Activated CD4-positive, alpha-beta T cell treated with anti-CD3 and anti-CD28 coated beads for 36 hours (primary cell): Measurements from ENCODE around the gene BICDL1. TPM values are rescaled to one million over a fixed set of nuclear protein-coding genes. Genes with fewer than 3 reads are reported as not detected.
"Not testable (repeated sequence)": the region's sequence is repeated elsewhere in the genome, so short reads cannot be mapped to it uniquely, and the experiment has no call there.

ENCODE experiments used
- ATAC-seq: fragments of 200-7000 bp; cut with Tn5 transposase; one replicate; pipeline ENCODE4 v1.10.0; 2021; ENCODE audit warnings: mild to moderate bottlenecking, moderate library complexity
- CTCF ChIA-PET: fragments of 350-600 bp; sonication (Branson Sonifier 250); formaldehyde crosslinking; loops from one replicate; lab custom pipeline; 2021; ENCODE audit warnings: antibody characterized with exemption; lab: Charles Lee
- POLR2A ChIA-PET: fragments of 350-600 bp; sonication (Branson Sonifier 250); formaldehyde crosslinking; loops from one replicate; lab custom pipeline; 2021; ENCODE audit warnings: antibody characterized with exemption, inconsistent platforms; lab: Charles Lee
- DNase-seq: peaks from one replicate; pipeline ENCODE4 v3.0.0-alpha.2; 2020
- H3K27ac Mint-ChIP-seq: one replicate; pipeline ENCODE4 v1.8.0; 2021; ENCODE audit warnings: mixed read lengths
- H3K27me3 Mint-ChIP-seq: one replicate; pipeline ENCODE4 v1.8.0; 2021; ENCODE audit warnings: mixed read lengths
- H3K36me3 Mint-ChIP-seq: one replicate; pipeline ENCODE4 v1.8.0; 2021; ENCODE audit warnings: low read depth, mixed read lengths
- H3K4me1 Mint-ChIP-seq: one replicate; pipeline ENCODE4 v1.8.0; 2021; ENCODE audit warnings: mixed read lengths
- H3K4me3 Mint-ChIP-seq: one replicate; pipeline ENCODE4 v1.8.0; 2021; ENCODE audit warnings: mild to moderate bottlenecking, moderate library complexity, mixed read lengths
- H3K9me3 Mint-ChIP-seq: one replicate; pipeline ENCODE4 v1.8.0; 2021; ENCODE audit warnings: low read depth, mixed read lengths
- intact Hi-C, 2 experiments: fragments of 100-400 bp; cut with DNase I in 1 of 2; cut with micrococcal nuclease in 1 of 2; formaldehyde crosslinking; loops; one replicate each; pipeline versions ENCODE4 v1.14.2 to v1.15.1; 2022 to 2024; cut with DNase I, micrococcal nuclease
- total RNA-seq, 2 experiments: library from RNA; stranded (reverse); gene quantifications; one replicate each; pipeline ENCODE4 v1.2.3, GENCODE V29; 2021

The BICDL1 gene
- total RNA-seq, 2 experiments from 2014 or later: 106 to 132 TPM

DNA sequence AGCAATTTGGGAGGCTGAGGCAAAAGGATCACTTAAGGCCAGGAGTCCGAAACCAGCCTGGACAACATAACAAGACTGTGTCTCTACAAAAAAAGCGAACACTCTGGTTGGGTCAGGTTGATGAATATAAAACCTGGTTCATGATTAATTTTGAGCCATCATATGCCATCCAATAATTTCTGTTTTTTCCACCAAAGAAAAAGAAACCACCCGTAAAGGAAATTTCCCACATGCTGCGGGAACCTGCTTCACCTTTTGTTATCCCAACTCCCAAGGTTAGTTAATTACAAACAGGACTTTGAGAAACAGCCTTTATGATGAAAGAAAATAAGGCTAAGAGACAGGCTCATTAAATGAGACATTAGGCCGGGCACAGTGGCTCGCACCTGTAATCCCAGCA, 24.1 kb upstream of the BICDL1 start:
- H3K27ac Mint-ChIP-seq: no peak overlapping the region
- H3K27me3 Mint-ChIP-seq: peaks cover 2% of the 10 kb centered on the region
- H3K9me3 Mint-ChIP-seq: no peaks in the 10 kb centered on the region
- peaks cover 4% of the 10 kb centered on the region for H3K4me1 Mint-ChIP-seq
- no peaks in the 10 kb centered on the region for H3K36me3 Mint-ChIP-seq
- no peak overlapping the region for H3K4me3 Mint-ChIP-seq
- ATAC-seq (no peak), DNase-seq (no peak)
- intact Hi-C loops: no loop called here
- POLR2A ChIA-PET: no interaction called here
- CTCF ChIA-PET: no interaction called here

DNA sequence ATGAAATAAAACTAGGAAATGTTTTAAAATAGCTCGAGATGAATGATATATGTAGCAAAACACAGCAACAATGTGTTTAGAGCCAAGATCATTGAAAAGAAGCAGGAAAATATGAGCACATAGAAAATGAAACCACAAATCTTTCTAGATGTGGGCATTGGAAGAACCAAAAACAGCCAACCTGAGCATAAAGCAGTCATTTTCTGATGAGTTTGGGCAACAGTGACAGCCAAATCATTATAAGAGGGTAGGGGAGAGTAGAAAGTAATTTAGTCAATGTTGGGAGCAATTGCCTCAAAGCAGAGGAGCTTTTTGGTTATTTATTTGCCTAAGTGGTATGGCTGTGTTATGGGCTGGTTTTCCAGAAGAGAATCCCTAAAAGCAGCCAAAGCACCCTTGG, 8.8 kb upstream of the BICDL1 start:
- peak overlapping the region; percentile 69 for H3K27ac Mint-ChIP-seq
- peaks cover 6% of the 10 kb centered on the region for H3K27me3 Mint-ChIP-seq
- intact Hi-C loops: loop anchor here (1.0 to 10.0 kb wide), 8 partner anchors 8 to 1605 kb away; partner anchors contain the start of genes RAB35 (in 1 of the 2), SUDS3 (in 1 of the 2) and TAOK3 (in 1 of the 2)
- H3K4me3 Mint-ChIP-seq: peak overlapping the region; percentile 30
- ChIA-PET POLR2A (interaction anchor here (0.6 to 1.6 kb wide), 15 partner anchors 10 to 313 kb away, joined by 3 to 23 read pairs (median 4); partner anchors contain the start of genes BICDL1, RAB35, RNU4-1 and RNU4-2), CTCF (interaction anchor here (0.7 to 1.9 kb wide), 4 partner anchors 8 to 119 kb away, joined by 3 to 6 read pairs (median 4); partner anchors contain the start of gene BICDL1)
- H3K4me1 Mint-ChIP-seq: peaks cover 23% of the 10 kb centered on the region
- ATAC-seq: peak; percentile 96
- peak; percentile 21 for DNase-seq
- H3K36me3 Mint-ChIP-seq: no peaks in the 10 kb centered on the region
- no peaks in the 10 kb centered on the region for H3K9me3 Mint-ChIP-seq

DNA sequence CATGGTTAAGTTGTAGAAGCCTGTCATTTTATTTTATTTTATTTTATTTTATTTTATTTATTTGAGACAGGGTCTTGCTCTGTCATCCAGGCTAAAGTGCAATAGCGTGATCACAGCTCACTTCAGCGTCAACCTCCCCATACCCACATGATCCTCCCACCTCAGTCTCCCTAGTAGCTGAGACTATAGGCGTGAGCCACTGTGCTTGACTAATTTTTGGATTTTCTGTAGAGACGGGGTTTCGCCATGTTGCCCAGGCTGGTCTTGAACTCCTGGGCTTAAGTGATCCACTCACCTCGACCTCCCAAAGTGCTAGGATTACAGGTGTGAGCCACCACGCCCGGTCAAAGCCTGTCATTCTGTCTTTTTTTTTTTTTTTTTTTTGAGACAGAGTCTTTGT, 8.3 kb upstream of the BICDL1 start:
- H3K36me3 Mint-ChIP-seq, H3K9me3 Mint-ChIP-seq, H3K27me3 Mint-ChIP-seq, H3K4me3 Mint-ChIP-seq, H3K27ac Mint-ChIP-seq: not testable (repeated sequence)
- DNase-seq (peak; percentile 28), ATAC-seq (peak; percentile 60)
- peaks cover 23% of the 10 kb centered on the region for H3K4me1 Mint-ChIP-seq
- ChIA-PET POLR2A (interaction anchor here (0.6 to 1.6 kb wide), 13 partner anchors 9 to 312 kb away, joined by 3 to 23 read pairs (median 5); partner anchors contain the start of genes BICDL1, RNU4-1, RNU4-2 and RPLP0), CTCF (interaction anchor here (0.7 to 1.9 kb wide), 4 partner anchors 8 to 992 kb away, joined by 3 to 6 read pairs (median 4); partner anchors contain the start of gene BICDL1)
- intact Hi-C loops: loop anchor here (1.0 to 10.0 kb wide), 8 partner anchors 8 to 1606 kb away; partner anchors contain the start of genes RAB35 (in 1 of the 2), SUDS3 (in 1 of the 2) and TAOK3 (in 1 of the 2)

- Mint-ChIP-seq H3K4me1 (peaks cover 49% of the 10 kb centered on the region), H3K36me3 (peaks cover 42% of the 10 kb centered on the region), H3K4me3 (peak overlapping the region; percentile 90), H3K27me3 (no peaks in the 10 kb centered on the region), H3K27ac (peak overlapping the region; percentile 73), H3K9me3 (no peaks in the 10 kb centered on the region)
- no peak for DNase-seq
- ChIA-PET POLR2A (interaction anchor here (0.6 to 3.8 kb wide), 16 partner anchors 9 to 316 kb away, joined by 3 to 98 read pairs (median 5); partner anchors contain the start of genes RAB35, RNU4-2 and RPLP0), CTCF (interaction anchor here (0.5 to 1.7 kb wide), 12 partner anchors 9 to 212 kb away, joined by 3 to 16 read pairs (median 4); partner anchors contain the start of gene RPLP0)
- intact Hi-C loops: loop anchor here (1.0 to 10.0 kb wide), 11 partner anchors 18 to 1615 kb away; partner anchors contain the start of genes MLEC (in 1 of the 2), PRKAB1 (in 1 of the 2), RAB35 (in 1 of the 2) and RNU4-1 (in 1 of the 2)
- peak; percentile 20 for ATAC-seq
These were observed 310 bp downstream of the BICDL1 start for GRCh38 chr12:119989361-119989730.

DNA sequence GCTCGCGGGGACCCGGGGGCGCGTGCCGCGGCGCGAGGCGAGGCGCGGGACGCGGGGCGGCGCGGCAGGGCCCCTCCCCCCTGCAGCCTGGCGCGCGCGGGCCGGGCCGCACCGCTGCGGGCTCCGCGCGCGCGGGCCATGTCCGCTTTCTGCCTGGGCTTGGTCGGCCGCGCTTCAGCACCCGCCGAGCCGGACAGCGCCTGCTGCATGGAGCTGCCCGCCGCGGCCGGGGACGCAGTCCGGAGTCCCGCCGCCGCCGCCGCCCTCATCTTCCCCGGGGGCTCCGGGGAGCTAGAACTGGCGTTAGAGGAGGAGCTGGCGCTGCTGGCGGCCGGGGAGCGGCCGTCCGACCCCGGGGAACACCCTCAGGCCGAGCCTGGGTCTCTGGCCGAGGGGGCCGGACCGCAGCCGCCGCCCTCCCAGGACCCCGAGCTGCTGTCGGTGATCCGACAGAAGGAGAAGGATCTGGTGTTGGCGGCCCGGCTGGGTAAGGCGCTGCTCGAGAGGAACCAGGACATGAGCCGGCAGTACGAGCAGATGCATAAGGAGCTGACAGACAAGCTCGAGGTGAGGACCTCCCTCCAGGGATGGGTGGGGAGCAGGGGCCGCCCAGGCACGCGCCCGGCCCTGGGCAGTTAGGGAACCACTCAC, 820 bp downstream of the BICDL1 start:
- Mint-ChIP-seq H3K9me3 (no peaks in the 10 kb centered on the region), H3K27ac (peak overlapping the region; percentile 90), H3K4me1 (peaks cover 52% of the 10 kb centered on the region), H3K36me3 (peaks cover 47% of the 10 kb centered on the region), H3K4me3 (peak overlapping the region; percentile 90), H3K27me3 (no peaks in the 10 kb centered on the region)
- ChIA-PET POLR2A (interaction anchor here (0.5 to 3.8 kb wide), 19 partner anchors 9 to 490 kb away, joined by 3 to 98 read pairs (median 6); partner anchors contain the start of genes RAB35, RNU4-2 and RPLP0), CTCF (interaction anchor here (0.6 to 1.7 kb wide), 14 partner anchors 9 to 1088 kb away, joined by 3 to 16 read pairs (median 4); no protein-coding TSS in a partner anchor)
- intact Hi-C loops: loop anchor here (1.0 to 10.0 kb wide), 12 partner anchors 17 to 1615 kb away; partner anchors contain the start of genes MLEC (in 1 of the 2), PRKAB1 (in 1 of the 2), RAB35 (in 1 of the 2) and RNU4-1 (in 1 of the 2)
- ATAC-seq: peak; percentile 2
- DNase-seq: peak; percentile 88

GRCh38 chr12:119990382-119990874, 1.4 kb downstream of the BICDL1 start:
- intact Hi-C loops: loop anchor here in 1 of 2 experiments (2.0 kb wide), 1 partner anchor 16 kb away; no protein-coding TSS in a partner anchor
- H3K27me3 Mint-ChIP-seq: no peaks in the 10 kb centered on the region
- no peak for ATAC-seq
- H3K4me1 Mint-ChIP-seq: peaks cover 54% of the 10 kb centered on the region
- POLR2A ChIA-PET: interaction anchor here (0.5 to 3.8 kb wide), 12 partner anchors 8 to 489 kb away, joined by 3 to 98 read pairs (median 12); partner anchors contain the start of genes RAB35, RNU4-2 and RPLP0
- no peaks in the 10 kb centered on the region for H3K9me3 Mint-ChIP-seq
- H3K4me3 Mint-ChIP-seq: peak overlapping the region; percentile 90
- H3K27ac Mint-ChIP-seq: peak overlapping the region; percentile 90
- DNase-seq: peak; percentile 55
- CTCF ChIA-PET: interaction anchor here (0.6 to 1.5 kb wide), 11 partner anchors 8 to 1088 kb away, joined by 3 to 6 read pairs (median 4); no protein-coding TSS in a partner anchor
- peaks cover 52% of the 10 kb centered on the region for H3K36me3 Mint-ChIP-seq

- POLR2A ChIA-PET: interaction anchor here (0.7 to 3.8 kb wide), 6 partner anchors 15 to 209 kb away, joined by 4 to 19 read pairs (median 8); partner anchors contain the start of gene RPLP0
- peak overlapping the region; percentile 90 for H3K4me3 Mint-ChIP-seq
- peak overlapping the region; percentile 94 for H3K27ac Mint-ChIP-seq
- intact Hi-C loops: no loop called here
- H3K27me3 Mint-ChIP-seq: no peaks in the 10 kb centered on the region
- CTCF ChIA-PET: interaction anchor here (0.7 kb wide), 1 partner anchor 125 kb away, joined by 3 read pairs; no protein-coding TSS in a partner anchor
- no peak for ATAC-seq
- H3K4me1 Mint-ChIP-seq: peaks cover 70% of the 10 kb centered on the region
- DNase-seq: no peak
- H3K36me3 Mint-ChIP-seq: peaks cover 67% of the 10 kb centered on the region
- no peaks in the 10 kb centered on the region for H3K9me3 Mint-ChIP-seq
These were observed 3.2 kb downstream of the BICDL1 start for GRCh38 chr12:119992129-119992705.

DNA sequence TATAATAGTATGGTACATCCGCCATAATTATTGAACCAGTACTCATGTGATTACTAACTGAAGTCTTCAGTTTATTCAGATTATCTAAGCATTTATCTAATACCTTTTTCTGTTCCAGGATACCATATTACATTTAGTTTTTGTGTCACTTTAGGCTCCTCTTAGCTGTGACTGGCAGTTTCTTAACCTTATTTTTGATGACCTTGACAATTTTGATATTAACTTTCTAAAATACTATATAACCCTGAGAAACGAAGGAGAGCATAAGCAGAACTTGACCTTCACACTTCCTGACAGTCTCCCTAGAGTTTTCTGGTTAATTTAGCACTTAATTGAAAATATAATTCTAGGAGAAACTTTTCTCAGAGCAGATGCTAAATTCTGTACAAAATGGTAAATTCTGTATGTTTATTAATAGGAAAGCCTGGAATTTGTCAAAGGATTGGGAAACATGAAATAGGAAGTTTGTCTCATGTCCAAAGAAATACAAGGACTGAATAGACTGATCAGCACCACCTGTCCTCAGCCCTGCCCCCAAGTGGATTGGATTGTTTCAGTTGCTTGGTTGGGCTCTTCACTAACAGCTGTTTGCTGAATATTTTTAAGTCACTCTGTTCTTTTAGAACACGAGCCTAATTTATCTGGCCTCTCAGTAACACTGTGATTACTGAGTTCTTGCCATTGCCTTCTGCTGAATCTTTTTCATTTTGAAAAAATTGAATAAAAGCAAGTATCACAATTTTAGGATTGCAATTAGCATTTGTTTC, 6.0 kb downstream of the BICDL1 start:
- peak overlapping the region; percentile 63 for H3K27ac Mint-ChIP-seq
- POLR2A ChIA-PET: interaction anchor here (0.9 to 3.0 kb wide), 2 partner anchors 12 to 20 kb away, joined by 3 to 14 read pairs; no protein-coding TSS in a partner anchor

GRCh38 chr12:119996417-119996816, 7.4 kb downstream of the BICDL1 start:
- Mint-ChIP-seq H3K36me3 (peaks cover 85% of the 10 kb centered on the region), H3K27ac (peak overlapping the region; percentile 82), H3K4me1 (peaks cover 83% of the 10 kb centered on the region), H3K4me3 (no peak overlapping the region), H3K9me3 (no peaks in the 10 kb centered on the region), H3K27me3 (no peaks in the 10 kb centered on the region)
- ATAC-seq (peak; percentile 61), DNase-seq (no peak)
- CTCF ChIA-PET: interaction anchor here (4.1 kb wide), 1 partner anchor 10 kb away, joined by 22 read pairs; no protein-coding TSS in a partner anchor
- POLR2A ChIA-PET: interaction anchor here (0.9 to 3.0 kb wide), 2 partner anchors 10 to 17 kb away, joined by 3 to 14 read pairs; no protein-coding TSS in a partner anchor
- intact Hi-C loops: no loop called here

More for the DNA sequence above, 6.0 kb downstream of the BICDL1 start:
- H3K9me3 Mint-ChIP-seq: no peaks in the 10 kb centered on the region
- H3K4me3 Mint-ChIP-seq: no peak overlapping the region
- intact Hi-C loops: no loop called here
- ATAC-seq (no peak), DNase-seq (no peak)
- CTCF ChIA-PET: interaction anchor here (0.6 to 4.1 kb wide), 2 partner anchors 11 to 84 kb away, joined by 3 to 22 read pairs; no protein-coding TSS in a partner anchor
- H3K27me3 Mint-ChIP-seq: no peaks in the 10 kb centered on the region
- H3K36me3 Mint-ChIP-seq: peaks cover 89% of the 10 kb centered on the region
- peaks cover 78% of the 10 kb centered on the region for H3K4me1 Mint-ChIP-seq
